HL-60 (cell line): ENCODE data around the gene DIP2C.

ENCODE experiments used
- DNase-seq, 2 experiments: peaks; one replicate each; pipeline ENCODE4 v3.0.0-alpha.2; 2010 to 2020; ENCODE audit warnings: low read depth in 1 of 2, low spot score in 1 of 2
- H3K27ac ChIP-seq: fragments of 250-450 bp; sonication (Bioruptor Pico); replicated peaks from 2 replicates; pipeline ENCODE4 v1.5.1; 2020; ENCODE audit warnings: mild to moderate bottlenecking, moderate library complexity
- H3K27me3 ChIP-seq: fragments of 250-450 bp; sonication (Bioruptor Pico); 2 replicates; pipeline ENCODE4 v1.5.1; 2021; ENCODE audit warnings: mild to moderate bottlenecking, moderate library complexity; ENCODE audit not compliant: insufficient read depth, poor library complexity, severe bottlenecking
- H3K4me3 ChIP-seq: replicated peaks from 2 replicates; pipeline ENCODE4 v1.5.1; 2011; ENCODE audit warnings: mild to moderate bottlenecking, control low read depth, low read length; ENCODE audit not compliant: insufficient read depth
- CTCF ChIP-seq: IDR thresholded peaks from one replicate; pipeline ENCODE4 v1.5.1; 2011; ENCODE audit warnings: low read length, control low read depth, inconsistent platforms; ENCODE audit not compliant: insufficient read depth
- GABPA ChIP-seq: IDR thresholded peaks from 2 replicates; pipeline ENCODE4 v1.6.1; 2012; ENCODE audit warnings: low read depth
- POLR2AphosphoS5 ChIP-seq: IDR thresholded peaks from 2 replicates; pipeline ENCODE4 v1.6.1; 2012; ENCODE audit warnings: low read depth
- REST ChIP-seq: IDR thresholded peaks from 2 replicates; pipeline ENCODE4 v1.6.1; 2012; ENCODE audit warnings: low read depth; ENCODE audit not compliant: insufficient replicate concordance
- SPI1 ChIP-seq: IDR thresholded peaks from 2 replicates; pipeline ENCODE4 v1.6.1; 2012; ENCODE audit warnings: low read depth, mild to moderate bottlenecking, borderline replicate concordance

DIP2C gene

GRCh38 chr10:630581-631073 lies 58.8 kb downstream of the DIP2C start:
- DNase-seq, result no peak
- Histone ChIP-seq H3K27ac (no peak overlapping the region), H3K27me3 (no peaks in the 10 kb centered on the region), H3K4me3 (no peak overlapping the region)
- TF ChIP-seq POLR2AphosphoS5 (no peak), REST (no peak), GABPA (no peak)

GRCh38 chr10:629186-629998 lies 60.1 kb downstream of the DIP2C start:
- no peak for TF ChIP-seq REST
- no peak for TF ChIP-seq GABPA
- no peak for TF ChIP-seq SPI1
- TF ChIP-seq CTCF, result no peak
- TF ChIP-seq POLR2AphosphoS5, result no peak
- H3K4me3 ChIP-seq, result no peak overlapping the region
- no peak for DNase-seq
- no peak overlapping the region for H3K27ac ChIP-seq
- no peaks in the 10 kb centered on the region for H3K27me3 ChIP-seq

GRCh38 chr10:628386-629045 lies 61.0 kb downstream of the DIP2C start:
- no peak for DNase-seq
- Histone ChIP-seq H3K27ac (no peak overlapping the region), H3K27me3 (no peaks in the 10 kb centered on the region), H3K4me3 (no peak overlapping the region)
- no peak for TF ChIP-seq REST
- TF ChIP-seq POLR2AphosphoS5, result no peak
- TF ChIP-seq GABPA, result no peak
- TF ChIP-seq SPI1, result no peak
- no peak for TF ChIP-seq CTCF
